K562 (cell line): ENCODE measurements around the gene MYO3B. TPM values are rescaled to one million over a fixed set of nuclear protein-coding genes. Genes with fewer than 3 reads are reported as not detected.

Experiments used
- CHCHD3 ChIP-seq: fragments of 250-450 bp; sonication (Bioruptor Pico); IDR thresholded peaks from 2 replicates; pipeline ENCODE4 v2.1.2; 2022; ENCODE audit warnings: mild to moderate bottlenecking
- DMBX1 ChIP-seq: fragments of 250-450 bp; sonication (Bioruptor Pico); IDR thresholded peaks from 2 replicates; pipeline ENCODE4 v1.8.0; 2022; ENCODE audit warnings: inconsistent platforms, mild to moderate bottlenecking, moderate library complexity, borderline replicate concordance
- GATAD2B ChIP-seq: fragments of 450-650 bp; IDR thresholded peaks from 2 replicates; pipeline ENCODE4 v1.6.1; 2017; ENCODE audit warnings: mild to moderate bottlenecking, borderline replicate concordance
- HMGN3 ChIP-seq: IDR thresholded peaks from 2 replicates; pipeline ENCODE4 v1.6.1; 2011; ENCODE audit warnings: borderline replicate concordance, low read depth, mild to moderate bottlenecking, mixed read lengths, low read length; ENCODE audit not compliant: insufficient read length; ENCODE audit errors: extremely low read depth
- MECOM ChIP-seq: fragments of 250-450 bp; sonication (Bioruptor Pico); IDR thresholded peaks from 2 replicates; pipeline ENCODE4 v1.8.0; 2022; ENCODE audit warnings: inconsistent platforms
- PTRF ChIP-seq: fragments of 450-650 bp; IDR thresholded peaks from 2 replicates; pipeline ENCODE4 v1.6.1; 2016; ENCODE audit warnings: mild to moderate bottlenecking, missing genetic modification characterization, missing compliant biosample characterization
- PTTG1 ChIP-seq: fragments of 450-650 bp; IDR thresholded peaks from 2 replicates; pipeline ENCODE4 v1.6.1; 2016; ENCODE audit warnings: low read depth, mild to moderate bottlenecking, missing genetic modification characterization, missing compliant biosample characterization
- ZC3H11A ChIP-seq: IDR thresholded peaks from 2 replicates; pipeline ENCODE4 v1.6.1; 2012; ENCODE audit warnings: low read depth, low read length, improper control_type of control experiment
- ZNF311 ChIP-seq: fragments of 250-450 bp; sonication (Bioruptor Pico); IDR thresholded peaks from 2 replicates; pipeline ENCODE4 v1.4.0; 2020; ENCODE audit warnings: mild to moderate bottlenecking, moderate library complexity
- polyA plus RNA-seq, 8 experiments: library from polyadenylated mRNA; depleted of rRNA in 4 of 8; stranded (reverse) in 5 of 8; unstranded in 3 of 8; fragments of >200 nt; fragmentation: Nextera tagmentation in 2 of 8; fragmentation: Illumina TruSeq in 1 of 8; extraction: Ambion mirVana in 2 of 8; extraction: Trizol in 1 of 8; gene quantifications; 2 replicates each; pipeline versions ENCODE4 v1.2.1 to v1.2.3, GENCODE V29; 2011 to 2014; ENCODE audit warnings: inconsistent platforms in 1 of 8, missing spikeins in 1 of 8
- total RNA-seq, 7 experiments: library from RNA; depleted of rRNA in 6 of 7; stranded (reverse); fragments of >200 nt in 6 of 7; fragmentation: Illumina TruSeq in 2 of 7; extraction: Trizol in 2 of 7; gene quantifications; 2 replicates each; pipeline versions ENCODE4 v1.2.1 to v1.2.3, GENCODE V29; 2011 to 2021; ENCODE audit warnings: low replicate concordance in 1 of 7
- TF ChIP-seq, protein P1 (sequence below): fragments of 250-450 bp; sonication (Bioruptor Pico); IDR thresholded peaks from 2 replicates; pipeline ENCODE4 v1.5.0; 2021; ENCODE audit warnings: mild to moderate bottlenecking, borderline replicate concordance
- TF ChIP-seq, protein P2 (sequence below): fragments of 250-450 bp; sonication (Bioruptor Pico); IDR thresholded peaks from 2 replicates; pipeline ENCODE4 v1.5.0; 2021

Gene MYO3B
- total and polyA plus RNA-seq, 9 of the 15 experiments (the other 6 are each of a cell fraction or from before 2014, with no cell fraction given), result 2.7 to 6.5 (median 3.6) TPM

DNA sequence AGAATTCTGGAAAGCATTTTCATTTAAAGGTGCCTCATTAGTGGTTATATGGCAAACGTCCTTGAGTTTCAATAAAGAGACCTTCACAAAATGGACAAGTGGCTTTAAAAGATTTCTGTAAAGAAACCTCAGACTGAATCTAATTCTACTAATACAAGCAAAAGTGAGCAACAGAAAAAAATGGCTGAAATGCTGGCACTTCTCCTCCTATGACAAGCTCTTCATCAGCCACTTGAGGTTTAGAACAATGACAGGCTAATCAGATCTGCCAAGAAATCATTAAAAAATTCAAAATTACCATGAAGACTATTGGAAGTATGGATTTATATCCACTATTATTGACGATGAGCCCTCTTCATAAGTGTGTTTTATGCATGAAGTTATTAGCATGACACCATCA lies 71.8 kb downstream of the MYO3B start (continued):
- TF ChIP-seq PTRF (tag), result peak; percentile 30; the same call in 1 of the 2 replicates
- 0 out of 2 replicates have a peak, but pooled peaks have one; percentile 49 for TF ChIP-seq PTTG1
- no peak for TF ChIP-seq HMGN3
- TF ChIP-seq DMBX1, result peak; percentile 37
- TF ChIP-seq ZC3H11A, result no peak
- TF ChIP-seq, protein P1, sequence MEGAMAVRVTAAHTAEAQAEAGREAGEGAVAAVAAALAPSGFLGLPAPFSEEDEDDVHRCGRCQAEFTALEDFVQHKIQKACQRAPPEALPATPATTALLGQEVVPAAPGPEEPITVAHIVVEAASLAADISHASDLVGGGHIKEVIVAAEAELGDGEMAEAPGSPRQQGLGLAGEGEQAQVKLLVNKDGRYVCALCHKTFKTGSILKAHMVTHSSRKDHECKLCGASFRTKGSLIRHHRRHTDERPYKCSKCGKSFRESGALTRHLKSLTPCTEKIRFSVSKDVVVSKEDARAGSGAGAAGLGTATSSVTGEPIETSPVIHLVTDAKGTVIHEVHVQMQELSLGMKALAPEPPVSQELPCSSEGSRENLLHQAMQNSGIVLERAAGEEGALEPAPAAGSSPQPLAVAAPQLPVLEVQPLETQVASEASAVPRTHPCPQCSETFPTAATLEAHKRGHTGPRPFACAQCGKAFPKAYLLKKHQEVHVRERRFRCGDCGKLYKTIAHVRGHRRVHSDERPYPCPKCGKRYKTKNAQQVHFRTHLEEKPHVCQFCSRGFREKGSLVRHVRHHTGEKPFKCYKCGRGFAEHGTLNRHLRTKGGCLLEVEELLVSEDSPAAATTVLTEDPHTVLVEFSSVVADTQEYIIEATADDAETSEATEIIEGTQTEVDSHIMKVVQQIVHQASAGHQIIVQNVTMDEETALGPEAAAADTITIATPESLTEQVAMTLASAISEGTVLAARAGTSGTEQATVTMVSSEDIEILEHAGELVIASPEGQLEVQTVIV (CRISPR knock-in tag), result 0 out of 2 replicates have a peak, but pooled peaks have one; percentile 10
- peak; percentile 36; the same call in 1 of the 2 replicates for TF ChIP-seq MECOM (CRISPR knock-in tag)
- peak; percentile 92 for TF ChIP-seq ZNF311
- TF ChIP-seq, protein P2, sequence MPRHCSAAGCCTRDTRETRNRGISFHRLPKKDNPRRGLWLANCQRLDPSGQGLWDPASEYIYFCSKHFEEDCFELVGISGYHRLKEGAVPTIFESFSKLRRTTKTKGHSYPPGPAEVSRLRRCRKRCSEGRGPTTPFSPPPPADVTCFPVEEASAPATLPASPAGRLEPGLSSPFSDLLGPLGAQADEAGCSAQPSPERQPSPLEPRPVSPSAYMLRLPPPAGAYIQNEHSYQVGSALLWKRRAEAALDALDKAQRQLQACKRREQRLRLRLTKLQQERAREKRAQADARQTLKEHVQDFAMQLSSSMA (CRISPR knock-in tag), result no peak
- no peak for TF ChIP-seq CHCHD3 (CRISPR knock-in tag)
- TF ChIP-seq GATAD2B, result no peak
